Natural killer cell treated with Interleukin-12 subunit alpha and Interleukin-12 subunit beta and Interleukin-15 and Interleukin-18, amount 100 ng/mL, for 72 hours (primary cell): ENCODE results near the gene SNAPC3. TPM values are rescaled to one million over a fixed set of nuclear protein-coding genes. Genes with fewer than 3 reads are reported as not detected.
"Not testable (repeated sequence)": the region's sequence is repeated elsewhere in the genome, so short reads cannot be mapped to it uniquely, and the experiment has no call there.

Experiments
- ATAC-seq, 2 donors: fragments of 150-1000 bp; cut with Tn5 transposase in 1 of 2; sonication (Bioruptor Pico), chemical (Tn5 transposase) in 1 of 2; 2 replicates each; pipeline ENCODE4 v1.10.0; 2021
- DNase-seq: peaks from one replicate; pipeline ENCODE4 v3.0.0; 2022; ENCODE audit warnings: low spot score
- H3K27ac Mint-ChIP-seq, 2 donors: 1 replicate in 1 of 2; 2 replicates in 1 of 2; pipeline ENCODE4 v1.8.0; 2022; ENCODE audit warnings: mixed read lengths in 2 of 2, mild to moderate bottlenecking in 1 of 2, moderate library complexity in 1 of 2
- H3K27me3 Mint-ChIP-seq, 2 donors: 1 replicate in 1 of 2; 2 replicates in 1 of 2; pipeline ENCODE4 v1.8.0; 2022; ENCODE audit warnings: mixed read lengths in 2 of 2
- H3K36me3 Mint-ChIP-seq: one replicate; pipeline ENCODE4 v1.8.0; 2022; ENCODE audit warnings: mixed read lengths
- H3K4me1 Mint-ChIP-seq, 2 donors: 1 replicate in 1 of 2; 2 replicates in 1 of 2; pipeline ENCODE4 v1.8.0; 2022; ENCODE audit warnings: low read depth in 2 of 2, mixed read lengths in 2 of 2, mild to moderate bottlenecking in 1 of 2
- H3K4me3 Mint-ChIP-seq: one replicate; pipeline ENCODE4 v1.8.0; 2022; ENCODE audit warnings: mixed read lengths
- H3K9me3 Mint-ChIP-seq: 2 replicates; pipeline ENCODE4 v1.8.0; 2022; ENCODE audit warnings: mixed read lengths
- total RNA-seq, 2 donors: library from RNA; stranded (reverse); gene quantifications; one replicate each; pipeline ENCODE4 v1.2.3, GENCODE V29; 2022

Gene SNAPC3
- total RNA-seq, 2 donors from 2014 or later: 27.2 to 38.3 TPM

GRCh38 chr9:15400281-15400941, 22.3 kb upstream of the SNAPC3 start:
- Mint-ChIP-seq H3K9me3 (no peaks in the 10 kb centered on the region), H3K4me1 (no peaks in the 10 kb centered on the region)

GRCh38 chr9:15401266-15401665, 21.4 kb upstream of the SNAPC3 start:
- H3K27me3 Mint-ChIP-seq: peaks cover 0 to 2% of the 10 kb centered on the region in 2 donors
- no peak for ATAC-seq
- H3K36me3 Mint-ChIP-seq: no peaks in the 10 kb centered on the region
- H3K4me1 Mint-ChIP-seq: no peaks in the 10 kb centered on the region
- H3K9me3 Mint-ChIP-seq: no peaks in the 10 kb centered on the region
- H3K4me3 Mint-ChIP-seq: no peak overlapping the region
- H3K27ac Mint-ChIP-seq: no peak overlapping the region
- DNase-seq: no peak

More at GRCh38 chr9:15400281-15400941, 22.3 kb upstream of the SNAPC3 start:
- DNase-seq (no peak), ATAC-seq (no peak)
- peaks cover 0 to 2% of the 10 kb centered on the region in 2 donors for H3K27me3 Mint-ChIP-seq
- H3K27ac Mint-ChIP-seq: no peak overlapping the region
- H3K4me3 Mint-ChIP-seq: no peak overlapping the region
- no peaks in the 10 kb centered on the region for H3K36me3 Mint-ChIP-seq

- H3K27me3 Mint-ChIP-seq: peaks cover 0 to 2% of the 10 kb centered on the region in 2 donors
- H3K27ac Mint-ChIP-seq: no peak overlapping the region
- H3K9me3 Mint-ChIP-seq: no peaks in the 10 kb centered on the region
- ATAC-seq (peak in 1 of 2 donors; percentile 53), DNase-seq (no peak)
- H3K4me3 Mint-ChIP-seq: no peak overlapping the region
- H3K4me1 Mint-ChIP-seq: no peaks in the 10 kb centered on the region
- no peaks in the 10 kb centered on the region for H3K36me3 Mint-ChIP-seq
Measured at GRCh38 chr9:15403155-15403554, 19.5 kb upstream of the SNAPC3 start.

GRCh38 chr9:15404171-15404570, 18.5 kb upstream of the SNAPC3 start:
- Mint-ChIP-seq H3K27me3 (peaks cover 0 to 2% of the 10 kb centered on the region in 2 donors), H3K4me1 (no peaks in the 10 kb centered on the region), H3K9me3 (no peaks in the 10 kb centered on the region), H3K4me3 (no peak overlapping the region), H3K36me3 (no peaks in the 10 kb centered on the region), H3K27ac (no peak overlapping the region)
- ATAC-seq (no peak), DNase-seq (no peak)

GRCh38 chr9:15416880-15417279, 5.8 kb upstream of the SNAPC3 start:
- H3K36me3 Mint-ChIP-seq: no peaks in the 10 kb centered on the region
- no peak overlapping the region for H3K4me3 Mint-ChIP-seq
- peaks cover 17% of the 10 kb centered on the region in 2 donors for H3K4me1 Mint-ChIP-seq
- ATAC-seq (no peak), DNase-seq (no peak)
- no peaks in the 10 kb centered on the region for H3K9me3 Mint-ChIP-seq
- no peaks in the 10 kb centered on the region for H3K27me3 Mint-ChIP-seq
- no peak overlapping the region for H3K27ac Mint-ChIP-seq

GRCh38 chr9:15417626-15418025, 5.0 kb upstream of the SNAPC3 start:
- Mint-ChIP-seq H3K4me1 (peaks cover 15 to 16% of the 10 kb centered on the region in 2 donors), H3K27me3 (no peaks in the 10 kb centered on the region), H3K4me3 (no peak overlapping the region), H3K27ac (no peak overlapping the region), H3K36me3 (no peaks in the 10 kb centered on the region), H3K9me3 (no peaks in the 10 kb centered on the region)
- ATAC-seq (no peak), DNase-seq (no peak)

- H3K27me3 Mint-ChIP-seq: no peaks in the 10 kb centered on the region
- H3K9me3 Mint-ChIP-seq: no peaks in the 10 kb centered on the region
- ATAC-seq (no peak), DNase-seq (no peak)
- H3K4me3 Mint-ChIP-seq: no peak overlapping the region
- H3K36me3 Mint-ChIP-seq: peaks cover 12% of the 10 kb centered on the region
- H3K27ac Mint-ChIP-seq: peak overlapping the region in 1 of 2 donors; percentile 3
- H3K4me1 Mint-ChIP-seq: peaks cover 22 to 29% of the 10 kb centered on the region in 2 donors
Measured at GRCh38 chr9:15420796-15421195, 1.9 kb upstream of the SNAPC3 start.

GRCh38 chr9:15421532-15421931, 1.1 kb upstream of the SNAPC3 start:
- Mint-ChIP-seq H3K4me3 (peak overlapping the region; percentile 92), H3K36me3 (peaks cover 18% of the 10 kb centered on the region), H3K27me3 (no peaks in the 10 kb centered on the region), H3K4me1 (peaks cover 26 to 35% of the 10 kb centered on the region in 2 donors), H3K27ac (peak overlapping the region; percentile 91 to 96), H3K9me3 (no peaks in the 10 kb centered on the region)
- no peak for ATAC-seq
- DNase-seq: no peak

GRCh38 chr9:15421990-15422371, 695 bp upstream of the SNAPC3 start:
- Mint-ChIP-seq H3K4me1 (peaks cover 22 to 39% of the 10 kb centered on the region in 2 donors), H3K27me3 (no peaks in the 10 kb centered on the region), H3K27ac (peak overlapping the region; percentile 91 to 96), H3K4me3 (peak overlapping the region; percentile 92), H3K9me3 (no peaks in the 10 kb centered on the region), H3K36me3 (peaks cover 18% of the 10 kb centered on the region)
- DNase-seq (no peak), ATAC-seq (no peak)

- ATAC-seq: no peak
- Mint-ChIP-seq H3K36me3 (peaks cover 20% of the 10 kb centered on the region), H3K4me3 (peak overlapping the region; percentile 92), H3K27me3 (no peaks in the 10 kb centered on the region), H3K27ac (peak overlapping the region; percentile 91 to 96), H3K4me1 (peaks cover 25 to 45% of the 10 kb centered on the region in 2 donors), H3K9me3 (no peaks in the 10 kb centered on the region)
- DNase-seq: no peak
Measured at GRCh38 chr9:15423231-15423985, 732 bp downstream of the SNAPC3 start.

- Mint-ChIP-seq H3K4me3 (no peak overlapping the region), H3K36me3 (peaks cover 30% of the 10 kb centered on the region), H3K9me3 (no peaks in the 10 kb centered on the region), H3K4me1 (peaks cover 32 to 64% of the 10 kb centered on the region in 2 donors), H3K27ac (no peak overlapping the region), H3K27me3 (no peaks in the 10 kb centered on the region)
- ATAC-seq (no peak), DNase-seq (no peak)
Measured at GRCh38 chr9:15426019-15426418, 3.3 kb downstream of the SNAPC3 start.

GRCh38 chr9:15427702-15428101, 5.0 kb downstream of the SNAPC3 start:
- not testable (repeated sequence) for H3K27me3 Mint-ChIP-seq, H3K4me3 Mint-ChIP-seq, H3K27ac Mint-ChIP-seq, H3K9me3 Mint-ChIP-seq, ATAC-seq, DNase-seq
- peaks cover 30 to 65% of the 10 kb centered on the region in 2 donors for H3K4me1 Mint-ChIP-seq
- peaks cover 30% of the 10 kb centered on the region for H3K36me3 Mint-ChIP-seq

GRCh38 chr9:15430920-15431844, 8.5 kb downstream of the SNAPC3 start:
- H3K36me3 Mint-ChIP-seq: peaks cover 30% of the 10 kb centered on the region
- H3K4me3 Mint-ChIP-seq: no peak overlapping the region
- ATAC-seq (no peak), DNase-seq (no peak)
- H3K27ac Mint-ChIP-seq: no peak overlapping the region
- H3K9me3 Mint-ChIP-seq: no peaks in the 10 kb centered on the region
- H3K27me3 Mint-ChIP-seq: no peaks in the 10 kb centered on the region
- peaks cover 25 to 59% of the 10 kb centered on the region in 2 donors for H3K4me1 Mint-ChIP-seq
